HCT116 (cell line): ENCODE data around the gene DNAH5. TPM values are rescaled to one million over a fixed set of nuclear protein-coding genes. Genes with fewer than 3 reads are reported as not detected.

ENCODE experiments used
- ATAC-seq: fragments of 200-7000 bp; cut with Tn5 transposase; 2 replicates; pipeline ENCODE4 v1.9.1; 2020; ENCODE audit warnings: mild to moderate bottlenecking, moderate library complexity
- BruUV-seq: library from RNA; stranded (reverse); fragments of 400-500 nt; replicated peaks from 2 replicates; lab custom pipeline; 2021; lab: Mats Ljungman, UMichigan
- CTCF ChIA-PET: fragments of 300-600 bp; sonication (Branson Sonifier 250); formaldehyde crosslinking; loops from one replicate; lab custom pipeline; 2021; ENCODE audit warnings: antibody characterized with exemption; lab: Charles Lee
- POLR2A ChIA-PET: fragments of 300-600, 350-600 bp; sonication (Branson Sonifier 250); formaldehyde crosslinking; loops from one replicate; lab custom pipeline; 2021; ENCODE audit warnings: antibody characterized with exemption; lab: Charles Lee
- RAD21 ChIA-PET, 2 experiments: fragments of 300-600 bp; sonication (Branson Sonifier 250); formaldehyde crosslinking; loops; one replicate each; lab custom pipeline; 2023; ENCODE audit warnings: low total read pairs in 2 of 2; ENCODE audit not compliant: uncharacterized antibody in 2 of 2, unreplicated experiment in 2 of 2, low non-redundant PET in 1 of 2; lab: Charles Lee
- DNase-seq: peaks from one replicate; pipeline ENCODE4 v3.0.0-alpha.2; 2010; ENCODE audit warnings: low read depth, low spot score
- H2AFZ ChIP-seq: fragments of 200-600 bp; shearing (Covaris generic), sonication (generic); 2 replicates; pipeline ENCODE4 v1.6.1; 2017; ENCODE audit warnings: low read depth, mixed run types, mixed read lengths, antibody characterized with exemption, low read length; ENCODE audit not compliant: poor library complexity, severe bottlenecking
- H3K27ac ChIP-seq: 2 replicates; pipeline ENCODE4 v1.5.1; 2012; ENCODE audit warnings: low read depth, low read length
- H3K27me3 ChIP-seq: fragments of 200-600 bp; sonication (generic); 2 replicates; pipeline ENCODE4 v1.6.1; 2016; ENCODE audit warnings: mixed run types, low read length, mixed read lengths; ENCODE audit not compliant: insufficient read depth
- H3K36me3 ChIP-seq, 2 experiments: fragments of 200-500 bp in 1 of 2; fragments of 200-600 bp in 1 of 2; sonication (Bioruptor generic) in 1 of 2; sonication (generic) in 1 of 2; 2 replicates each; pipeline versions ENCODE4 v1.5.1 to v1.6.1; 2014 to 2016; ENCODE audit warnings: low read length in 2 of 2, inconsistent platforms in 1 of 2, mixed read lengths in 1 of 2, mixed run types in 1 of 2; ENCODE audit not compliant: insufficient read depth in 2 of 2, control insufficient read depth in 1 of 2
- H3K4me1 ChIP-seq, 2 experiments: fragments of 200-600 bp in 1 of 2; sonication (generic) in 1 of 2; 2 replicates each; pipeline versions ENCODE4 v1.5.1 to v1.6.1; 2012 to 2017; ENCODE audit warnings: low read length in 2 of 2, inconsistent platforms in 1 of 2, mild to moderate bottlenecking in 1 of 2, mixed read lengths in 1 of 2, mixed run types in 1 of 2, moderate library complexity in 1 of 2; ENCODE audit not compliant: insufficient read depth in 2 of 2, control insufficient read depth in 1 of 2
- H3K4me2 ChIP-seq: fragments of 200-600 bp; sonication (generic); 2 replicates; pipeline ENCODE4 v1.6.1; 2017; ENCODE audit warnings: mixed run types, low read length, mixed read lengths
- H3K4me3 ChIP-seq, 2 experiments: fragments of 200-600 bp in 1 of 2; sonication (generic) in 1 of 2; replicated peaks in 1 of 2; 2 replicates each; pipeline ENCODE4 v1.5.1; 2011 to 2016; ENCODE audit warnings: low read length in 2 of 2, control low read depth in 1 of 2, low read depth in 1 of 2, mild to moderate bottlenecking in 1 of 2, mixed read lengths in 1 of 2, mixed run types in 1 of 2
- H3K79me2 ChIP-seq: fragments of 200-600 bp; sonication (generic); 2 replicates; pipeline ENCODE4 v1.6.1; 2017; ENCODE audit warnings: mild to moderate bottlenecking, mixed run types, low read length, moderate library complexity, mixed read lengths; ENCODE audit not compliant: insufficient read depth
- H3K9ac ChIP-seq: fragments of 200-600 bp; sonication (generic); 2 replicates; pipeline ENCODE4 v1.6.1; 2016; ENCODE audit warnings: low read length, mixed read lengths
- H3K9me2 ChIP-seq: fragments of 200-600 bp; sonication (generic), shearing (Covaris generic); 2 replicates; pipeline ENCODE4 v1.6.1; 2017; ENCODE audit warnings: mixed run types, mild to moderate bottlenecking, moderate library complexity; ENCODE audit not compliant: insufficient read depth
- H3K9me3 ChIP-seq, 2 experiments: fragments of 200-500 bp in 1 of 2; fragments of 200-600 bp in 1 of 2; sonication (Bioruptor generic) in 1 of 2; sonication (generic) in 1 of 2; 2 replicates each; pipeline ENCODE4 v1.6.1; 2014 to 2017; ENCODE audit warnings: low read length in 2 of 2, mixed read lengths in 2 of 2, inconsistent platforms in 1 of 2, low read depth in 1 of 2, mild to moderate bottlenecking in 1 of 2, mixed run types in 1 of 2, moderate library complexity in 1 of 2; ENCODE audit not compliant: control insufficient read depth in 1 of 2, insufficient read depth in 1 of 2
- H4K20me1 ChIP-seq: fragments of 200-600 bp; sonication (generic), shearing (Covaris generic); 2 replicates; pipeline ENCODE4 v1.6.1; 2017; ENCODE audit warnings: mixed run types, mild to moderate bottlenecking, moderate library complexity; ENCODE audit not compliant: insufficient read depth
- CBX3 ChIP-seq: IDR thresholded peaks from 2 replicates; pipeline ENCODE4 v1.6.1; 2012; ENCODE audit warnings: low read depth
- FOSL1 ChIP-seq: IDR thresholded peaks from 2 replicates; pipeline ENCODE4 v1.6.1; 2012; ENCODE audit warnings: low read depth
- POLR2A ChIP-seq: IDR thresholded peaks from 2 replicates; pipeline ENCODE4 v1.7.0; 2011; ENCODE audit warnings: borderline replicate concordance; ENCODE audit not compliant: insufficient read depth, insufficient read length; ENCODE audit errors: extremely low read depth
- POLR2AphosphoS5 ChIP-seq: IDR thresholded peaks from 2 replicates; pipeline ENCODE4 v1.6.1; 2011; ENCODE audit warnings: mild to moderate bottlenecking, low read depth, low read length, moderate library complexity
- RAD21 ChIP-seq: IDR thresholded peaks from 2 replicates; pipeline ENCODE4 v1.6.1; 2012; ENCODE audit warnings: low read depth, mild to moderate bottlenecking
- SP1 ChIP-seq: IDR thresholded peaks from 2 replicates; pipeline ENCODE4 v1.6.1; 2012; ENCODE audit warnings: low read depth
- YY1 ChIP-seq: IDR thresholded peaks from 2 replicates; pipeline ENCODE4 v1.6.1; 2011; ENCODE audit warnings: low read length, low read depth, moderate library complexity, mild to moderate bottlenecking; ENCODE audit not compliant: insufficient replicate concordance; ENCODE audit errors: extremely low read depth
- ZFX ChIP-seq: fragments of 450-650 bp; IDR thresholded peaks from 2 replicates; pipeline ENCODE4 v1.6.1; 2017
- ZNF274 ChIP-seq: fragments of 200-500 bp; sonication (Bioruptor generic); IDR thresholded peaks from 2 replicates; pipeline ENCODE4 v1.6.1; 2014; ENCODE audit warnings: mild to moderate bottlenecking, low read depth, low read length, inconsistent platforms
- intact Hi-C: fragments of 100-400 bp; cut with micrococcal nuclease; formaldehyde crosslinking; loops from 2 replicates; pipeline ENCODE4 v1.10.0; 2022
- total RNA-seq: library from RNA; stranded (reverse); gene quantifications from one replicate; pipeline ENCODE4 v1.2.1, GENCODE V29; 2021; ENCODE audit not compliant: unreplicated experiment
- TF ChIP-seq, protein P1 (sequence below), 3 experiments: fragments of 200-600 bp in 1 of 3; sonication (generic) in 1 of 3; IDR thresholded peaks in 2 of 3; conservative IDR thresholded peaks in 1 of 3; 2 replicates each; pipeline ENCODE4 v1.5.1; 2012 to 2017; ENCODE audit warnings: low read depth in 2 of 3, low read length in 2 of 3, antibody characterized with exemption in 1 of 3, borderline replicate concordance in 1 of 3, control low read depth in 1 of 3, mild to moderate bottlenecking in 1 of 3, mixed read lengths in 1 of 3, mixed run types in 1 of 3, moderate library complexity in 1 of 3; ENCODE audit not compliant: insufficient read depth in 1 of 3
- TF ChIP-seq, protein P2 (sequence below): IDR thresholded peaks from 2 replicates; pipeline ENCODE4 v1.6.1; 2011; ENCODE audit warnings: mild to moderate bottlenecking, low read length, moderate library complexity; ENCODE audit not compliant: insufficient replicate concordance; ENCODE audit errors: extremely low read depth

DNAH5 gene
- total RNA-seq, 1 experiment from 2014 or later: 0.37 TPM

DNA sequence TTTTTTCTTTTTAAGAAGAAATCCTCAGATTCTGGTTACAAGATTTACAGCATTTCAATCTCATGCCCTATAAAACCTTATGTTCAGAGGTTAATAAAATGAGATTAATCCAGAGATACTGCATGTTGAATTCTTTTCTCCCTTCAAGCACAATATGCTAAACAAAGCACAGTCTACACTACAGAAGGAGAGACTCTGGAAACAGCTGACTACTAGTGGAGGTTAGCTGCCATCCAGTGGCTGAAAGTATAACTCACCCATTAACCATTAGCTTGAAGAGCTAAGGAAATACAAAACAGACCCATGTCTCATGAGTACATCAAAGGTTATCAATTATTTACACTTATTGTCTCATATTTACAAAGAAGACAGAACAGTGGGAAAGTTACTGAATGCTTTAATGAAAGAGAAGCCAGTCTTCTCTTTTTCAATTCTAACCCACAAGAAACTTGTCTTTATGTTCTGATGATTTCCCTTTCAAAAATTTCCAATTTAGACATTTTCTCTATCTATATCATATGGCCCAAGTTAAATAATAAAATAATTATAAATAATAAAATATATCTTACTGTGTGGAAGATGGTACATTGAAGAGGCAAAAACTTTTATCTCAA lies 12.7 kb upstream of the DNAH5 start:
- no peaks in the 10 kb centered on the region for H3K9me3 ChIP-seq
- H3K4me2 ChIP-seq: no peak overlapping the region
- intact Hi-C loops: loop anchor here (10.0 kb wide), 1 partner anchor 1662 kb away; no protein-coding TSS in a partner anchor
- ATAC-seq: peak; percentile 96
- H2AFZ ChIP-seq: no peak overlapping the region
- POLR2A ChIA-PET: no interaction called here
- peaks cover 3% of the 10 kb centered on the region; the same call in 1 of the 2 replicates for H3K27me3 ChIP-seq
- no peak for TF ChIP-seq ZFX
- TF ChIP-seq, protein P1, sequence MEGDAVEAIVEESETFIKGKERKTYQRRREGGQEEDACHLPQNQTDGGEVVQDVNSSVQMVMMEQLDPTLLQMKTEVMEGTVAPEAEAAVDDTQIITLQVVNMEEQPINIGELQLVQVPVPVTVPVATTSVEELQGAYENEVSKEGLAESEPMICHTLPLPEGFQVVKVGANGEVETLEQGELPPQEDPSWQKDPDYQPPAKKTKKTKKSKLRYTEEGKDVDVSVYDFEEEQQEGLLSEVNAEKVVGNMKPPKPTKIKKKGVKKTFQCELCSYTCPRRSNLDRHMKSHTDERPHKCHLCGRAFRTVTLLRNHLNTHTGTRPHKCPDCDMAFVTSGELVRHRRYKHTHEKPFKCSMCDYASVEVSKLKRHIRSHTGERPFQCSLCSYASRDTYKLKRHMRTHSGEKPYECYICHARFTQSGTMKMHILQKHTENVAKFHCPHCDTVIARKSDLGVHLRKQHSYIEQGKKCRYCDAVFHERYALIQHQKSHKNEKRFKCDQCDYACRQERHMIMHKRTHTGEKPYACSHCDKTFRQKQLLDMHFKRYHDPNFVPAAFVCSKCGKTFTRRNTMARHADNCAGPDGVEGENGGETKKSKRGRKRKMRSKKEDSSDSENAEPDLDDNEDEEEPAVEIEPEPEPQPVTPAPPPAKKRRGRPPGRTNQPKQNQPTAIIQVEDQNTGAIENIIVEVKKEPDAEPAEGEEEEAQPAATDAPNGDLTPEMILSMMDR (IDR thresholded peaks at IDR 0.05 in 2 of 3, conservative IDR thresholded peaks at IDR 0.05 in 1 of 3; ENCODE audit: borderline replicate concordance in 1 of 3, insufficient read depth in 1 of 3, low read depth in 2 of 3, low read length in 2 of 3): peak; percentile 18 to 87 (median 67); a peak in 5 of 6 replicates
- peak; percentile 68 for TF ChIP-seq RAD21
- DNase-seq: peak; percentile 41
- RAD21 ChIA-PET: no interaction called here
- CTCF ChIA-PET: interaction anchor here (0.6 to 1.3 kb wide), 5 partner anchors 50 to 1933 kb away, joined by 3 to 11 read pairs (median 3); no protein-coding TSS in a partner anchor
- no peaks in the 10 kb centered on the region for H3K9me2 ChIP-seq
- no peak overlapping the region for H3K4me3 ChIP-seq
- H3K4me1 ChIP-seq: peaks cover 0 to 7% of the 10 kb centered on the region in 2 experiments; a peak in 1 of 4 replicates
- no peaks in the 10 kb centered on the region for H3K79me2 ChIP-seq
- no peak overlapping the region for H3K27ac ChIP-seq
- no TSS peak for BruUV-seq
- no peak overlapping the region for H3K9ac ChIP-seq
- no peaks in the 10 kb centered on the region for H3K36me3 ChIP-seq
- no peaks in the 10 kb centered on the region for H4K20me1 ChIP-seq

DNA sequence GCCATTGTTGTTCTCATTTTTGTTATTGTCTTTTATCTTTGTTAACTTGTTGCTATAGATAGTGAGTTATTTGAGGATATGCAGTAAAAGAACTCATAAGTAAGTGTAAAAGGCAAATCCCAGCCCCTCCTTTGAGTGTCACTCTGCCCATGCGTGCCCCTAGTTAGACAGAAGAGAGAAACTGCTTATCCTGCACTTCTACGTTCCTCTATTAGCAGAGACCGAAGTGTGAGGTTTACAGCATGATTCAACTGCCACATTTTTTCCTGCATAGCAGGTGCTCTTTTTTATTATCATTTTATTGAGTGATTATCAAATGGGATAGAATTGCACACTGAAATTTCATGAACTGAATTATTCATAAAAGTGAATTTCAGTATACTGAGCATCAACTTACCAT lies 12.0 kb upstream of the DNAH5 start:
- H3K9ac ChIP-seq: no peak overlapping the region
- CTCF ChIA-PET: interaction anchor here (0.6 to 1.3 kb wide), 5 partner anchors 49 to 1933 kb away, joined by 3 to 11 read pairs (median 3); no protein-coding TSS in a partner anchor
- intact Hi-C loops: loop anchor here (10.0 kb wide), 1 partner anchor 1662 kb away; no protein-coding TSS in a partner anchor
- TF ChIP-seq, protein P2, sequence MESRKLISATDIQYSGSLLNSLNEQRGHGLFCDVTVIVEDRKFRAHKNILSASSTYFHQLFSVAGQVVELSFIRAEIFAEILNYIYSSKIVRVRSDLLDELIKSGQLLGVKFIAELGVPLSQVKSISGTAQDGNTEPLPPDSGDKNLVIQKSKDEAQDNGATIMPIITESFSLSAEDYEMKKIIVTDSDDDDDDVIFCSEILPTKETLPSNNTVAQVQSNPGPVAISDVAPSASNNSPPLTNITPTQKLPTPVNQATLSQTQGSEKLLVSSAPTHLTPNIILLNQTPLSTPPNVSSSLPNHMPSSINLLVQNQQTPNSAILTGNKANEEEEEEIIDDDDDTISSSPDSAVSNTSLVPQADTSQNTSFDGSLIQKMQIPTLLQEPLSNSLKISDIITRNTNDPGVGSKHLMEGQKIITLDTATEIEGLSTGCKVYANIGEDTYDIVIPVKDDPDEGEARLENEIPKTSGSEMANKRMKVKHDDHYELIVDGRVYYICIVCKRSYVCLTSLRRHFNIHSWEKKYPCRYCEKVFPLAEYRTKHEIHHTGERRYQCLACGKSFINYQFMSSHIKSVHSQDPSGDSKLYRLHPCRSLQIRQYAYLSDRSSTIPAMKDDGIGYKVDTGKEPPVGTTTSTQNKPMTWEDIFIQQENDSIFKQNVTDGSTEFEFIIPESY: no peak
- TF ChIP-seq POLR2A: no peak
- TF ChIP-seq CBX3: no peak
- no peak for TF ChIP-seq SP1
- TF ChIP-seq ZNF274: no peak
- no peak for TF ChIP-seq FOSL1
- no peak for TF ChIP-seq POLR2AphosphoS5
- TF ChIP-seq YY1: no peak
- TF ChIP-seq, protein P1 (IDR thresholded peaks at IDR 0.05 in 2 of 3, conservative IDR thresholded peaks at IDR 0.05 in 1 of 3; ENCODE audit: borderline replicate concordance in 1 of 3, insufficient read depth in 1 of 3, low read depth in 2 of 3, low read length in 2 of 3): no peak

More for the DNA sequence above, 12.0 kb upstream of the DNAH5 start:
- Histone ChIP-seq H3K79me2 (no peaks in the 10 kb centered on the region), H3K4me2 (no peak overlapping the region), H3K4me3 (no peak overlapping the region), H3K9me2 (no peaks in the 10 kb centered on the region), H3K4me1 (peaks cover 0 to 7% of the 10 kb centered on the region in 2 experiments; a peak in 1 of 4 replicates), H3K27ac (no peak overlapping the region), H3K36me3 (no peaks in the 10 kb centered on the region), H2AFZ (no peak overlapping the region), H3K27me3 (peaks cover 4% of the 10 kb centered on the region; the same call in 1 of the 2 replicates), H3K9me3 (no peaks in the 10 kb centered on the region), H4K20me1 (no peaks in the 10 kb centered on the region)
- ATAC-seq: no peak
- no peak for DNase-seq
- RAD21 ChIA-PET: no interaction called here
- POLR2A ChIA-PET: no interaction called here
- BruUV-seq: no TSS peak
